Suprapubic skin (tissue), 4 donors: ENCODE data around the gene DNAJC11.

Experiments used
- CTCF ChIP-seq, 2 donors: fragments of 200-600 bp in 1 of 2; fragments of 450-650 bp in 1 of 2; sonication (generic) in 1 of 2; IDR thresholded peaks; one replicate each; pipeline ENCODE4 v1.5.1; 2016 to 2019; ENCODE audit warnings: antibody characterized with exemption in 2 of 2, mild to moderate bottlenecking in 1 of 2, moderate library complexity in 1 of 2
- EP300 ChIP-seq: sonication (generic); formaldehyde crosslinking; IDR thresholded peaks from one replicate; pipeline ENCODE4 v1.6.1; 2017; ENCODE audit warnings: antibody characterized with exemption
- POLR2AphosphoS5 ChIP-seq, 3 donors: sonication (generic); formaldehyde crosslinking; IDR thresholded peaks; one replicate each; pipeline ENCODE4 v1.6.1; 2017; ENCODE audit warnings: antibody characterized with exemption in 3 of 3

- no peak for TF ChIP-seq CTCF (IDR thresholded peaks at IDR 0.05)
- no peak for TF ChIP-seq POLR2AphosphoS5 (IDR thresholded peaks at IDR 0.05)
- TF ChIP-seq EP300 = no peak
Measured at GRCh38 chr1:6703016-6703415, 1.4 kb upstream of the DNAJC11 start.
